ENCODE measurements around the gene TOM1L2. TPM values are rescaled to one million over a fixed set of nuclear protein-coding genes. Genes with fewer than 3 reads are reported as not detected.
A peak's percentile ranks its signal among the peaks of the same experiment; 100 is the strongest.

Gene TOM1L2
- total RNA-seq, 3 donors from 2014 or later: 67.8 to 101 (median 87.7) TPM

DNA sequence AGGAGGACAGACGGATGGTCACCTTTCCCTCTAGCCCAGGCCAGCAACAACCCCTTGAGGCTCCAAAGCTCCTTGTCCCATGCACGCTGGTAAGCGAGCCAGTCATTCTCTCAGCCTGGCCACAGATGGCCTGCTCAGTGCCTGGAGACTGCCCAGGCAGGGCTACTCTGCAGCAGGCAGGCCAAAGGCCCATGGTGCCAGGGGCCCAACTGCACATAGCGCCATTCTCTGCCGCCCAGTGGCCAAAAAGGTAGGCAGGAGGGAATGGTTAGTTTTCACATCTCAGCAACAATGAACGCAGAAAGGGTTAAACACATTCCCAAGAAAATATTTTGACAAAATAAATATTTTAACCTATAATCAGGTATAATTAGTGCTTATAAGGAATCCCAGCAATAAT lies 127.7 kb downstream of the TOM1L2 start:
- Histone ChIP-seq H3K36me3 (ENCODE audit: low read depth) (no peaks in the 10 kb centered on the region), H3K4me1 (ENCODE audit: low read depth) (peaks cover 25% of the 10 kb centered on the region), H3K9me3 (no peaks in the 10 kb centered on the region), H3K4me3 (no peak overlapping the region)
- ATAC-seq (no peak), DNase-seq (no peak)
- TF ChIP-seq, protein P1, sequence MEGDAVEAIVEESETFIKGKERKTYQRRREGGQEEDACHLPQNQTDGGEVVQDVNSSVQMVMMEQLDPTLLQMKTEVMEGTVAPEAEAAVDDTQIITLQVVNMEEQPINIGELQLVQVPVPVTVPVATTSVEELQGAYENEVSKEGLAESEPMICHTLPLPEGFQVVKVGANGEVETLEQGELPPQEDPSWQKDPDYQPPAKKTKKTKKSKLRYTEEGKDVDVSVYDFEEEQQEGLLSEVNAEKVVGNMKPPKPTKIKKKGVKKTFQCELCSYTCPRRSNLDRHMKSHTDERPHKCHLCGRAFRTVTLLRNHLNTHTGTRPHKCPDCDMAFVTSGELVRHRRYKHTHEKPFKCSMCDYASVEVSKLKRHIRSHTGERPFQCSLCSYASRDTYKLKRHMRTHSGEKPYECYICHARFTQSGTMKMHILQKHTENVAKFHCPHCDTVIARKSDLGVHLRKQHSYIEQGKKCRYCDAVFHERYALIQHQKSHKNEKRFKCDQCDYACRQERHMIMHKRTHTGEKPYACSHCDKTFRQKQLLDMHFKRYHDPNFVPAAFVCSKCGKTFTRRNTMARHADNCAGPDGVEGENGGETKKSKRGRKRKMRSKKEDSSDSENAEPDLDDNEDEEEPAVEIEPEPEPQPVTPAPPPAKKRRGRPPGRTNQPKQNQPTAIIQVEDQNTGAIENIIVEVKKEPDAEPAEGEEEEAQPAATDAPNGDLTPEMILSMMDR (IDR thresholded peaks at IDR 0.05): no peak
- intact Hi-C loops (cut with DNase I, micrococcal nuclease): loop anchor here in 1 of 2 donors (10.0 kb wide), 1 partner anchor 160 kb away; the partner anchor contains the start of gene RAI1

DNA sequence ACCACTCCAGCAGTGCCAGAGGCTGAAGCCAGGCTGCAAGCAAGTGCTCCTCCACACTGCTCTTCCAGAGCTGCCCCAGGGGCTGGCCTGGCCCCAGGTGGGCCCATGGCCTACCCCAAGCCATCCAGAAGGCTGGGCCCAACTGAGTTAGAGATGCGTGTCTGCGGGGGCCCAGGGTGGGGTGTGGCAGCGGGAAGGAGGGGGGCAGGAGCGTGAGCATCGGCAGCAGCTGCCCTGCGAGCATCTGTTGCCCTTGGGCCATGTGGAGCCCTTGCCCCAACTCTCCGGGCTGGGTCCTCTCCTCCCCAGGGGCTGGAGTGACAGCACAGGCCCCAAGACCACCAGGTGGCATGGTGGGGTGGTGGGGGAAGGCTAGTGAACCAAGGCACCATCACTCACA lies 128.1 kb downstream of the TOM1L2 start:
- ATAC-seq: no peak
- intact Hi-C loops (cut with DNase I, micrococcal nuclease): loop anchor here in 1 of 2 donors (10.0 kb wide), 1 partner anchor 159 kb away; the partner anchor contains the start of gene RAI1
- Histone ChIP-seq H3K4me1 (ENCODE audit: low read depth) (peaks cover 25% of the 10 kb centered on the region), H3K9me3 (no peaks in the 10 kb centered on the region), H3K4me3 (no peak overlapping the region), H3K36me3 (ENCODE audit: low read depth) (no peaks in the 10 kb centered on the region)
- TF ChIP-seq, protein P1 (IDR thresholded peaks at IDR 0.05): no peak
- DNase-seq: peak in 1 of 3 donors; percentile 4

DNA sequence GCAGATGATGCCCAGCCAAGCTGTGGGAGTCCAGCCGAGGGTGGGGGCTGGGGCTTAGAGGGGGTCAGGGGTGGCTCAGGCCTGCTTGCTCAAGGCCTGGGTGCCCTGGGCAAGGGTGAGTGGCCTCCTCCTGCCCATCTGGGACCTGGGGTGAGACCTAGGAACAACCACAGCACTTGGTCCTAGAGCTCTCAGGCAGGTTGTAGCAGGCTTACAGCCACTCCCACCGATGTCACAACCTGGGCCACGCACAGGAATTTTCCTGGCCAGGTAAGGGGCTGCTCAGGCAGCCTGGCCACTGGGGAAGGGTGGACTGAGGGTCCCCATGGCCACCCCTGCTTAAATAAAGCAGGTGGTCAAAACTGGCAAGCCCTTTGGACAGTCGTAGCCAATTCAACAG lies 129.1 kb downstream of the TOM1L2 start:
- Histone ChIP-seq H3K9me3 (no peaks in the 10 kb centered on the region), H3K4me3 (no peak overlapping the region), H3K36me3 (ENCODE audit: low read depth) (no peaks in the 10 kb centered on the region), H3K4me1 (ENCODE audit: low read depth) (peaks cover 32% of the 10 kb centered on the region)
- intact Hi-C loops (cut with DNase I, micrococcal nuclease): loop anchor here in 1 of 2 donors (10.0 kb wide), 1 partner anchor 158 kb away; the partner anchor contains the start of gene RAI1
- DNase-seq (peak in 1 of 3 donors; percentile 9), ATAC-seq (no peak)
- TF ChIP-seq, protein P1 (IDR thresholded peaks at IDR 0.05): no peak

DNA sequence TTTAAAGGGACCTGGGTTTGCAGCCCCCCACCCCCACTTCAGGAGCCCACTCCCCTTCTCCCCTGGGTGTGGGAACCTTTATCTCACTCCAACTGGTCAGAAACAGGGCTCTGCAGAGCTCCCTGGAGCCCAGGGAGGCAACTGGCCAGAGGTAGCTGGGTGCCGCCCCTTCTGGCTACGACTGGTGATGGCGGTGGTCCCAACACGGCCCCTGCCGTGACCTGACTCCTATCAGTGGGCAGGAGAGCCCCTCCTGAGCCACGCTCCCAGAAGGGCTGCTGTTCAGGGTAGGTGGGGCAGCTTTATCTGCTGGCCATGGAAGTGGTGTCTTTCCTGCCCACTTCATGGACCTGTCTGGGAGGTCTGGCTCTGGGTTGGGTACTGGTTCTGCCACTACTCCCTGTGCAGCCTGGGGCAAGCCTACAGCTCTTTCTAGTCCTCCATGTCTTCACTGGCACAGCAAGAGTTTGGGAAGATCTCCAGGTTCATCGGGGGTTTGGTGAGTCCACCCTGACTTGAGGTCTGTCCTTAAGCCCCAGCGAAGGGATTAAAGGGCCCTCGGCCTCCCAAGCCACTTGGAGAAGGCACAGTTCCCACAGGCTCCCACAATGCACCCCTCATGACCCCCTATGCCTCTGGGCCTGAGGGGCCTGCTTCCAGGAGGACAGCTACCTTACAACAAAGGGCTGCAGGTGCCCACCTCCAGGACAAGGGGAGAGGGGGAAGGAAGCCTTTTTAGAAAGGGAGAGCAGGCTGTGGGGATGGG lies 129.9 kb downstream of the TOM1L2 start:
- H3K4me1 ChIP-seq (ENCODE audit: low read depth): peaks cover 40% of the 10 kb centered on the region
- ATAC-seq: no peak

DNA sequence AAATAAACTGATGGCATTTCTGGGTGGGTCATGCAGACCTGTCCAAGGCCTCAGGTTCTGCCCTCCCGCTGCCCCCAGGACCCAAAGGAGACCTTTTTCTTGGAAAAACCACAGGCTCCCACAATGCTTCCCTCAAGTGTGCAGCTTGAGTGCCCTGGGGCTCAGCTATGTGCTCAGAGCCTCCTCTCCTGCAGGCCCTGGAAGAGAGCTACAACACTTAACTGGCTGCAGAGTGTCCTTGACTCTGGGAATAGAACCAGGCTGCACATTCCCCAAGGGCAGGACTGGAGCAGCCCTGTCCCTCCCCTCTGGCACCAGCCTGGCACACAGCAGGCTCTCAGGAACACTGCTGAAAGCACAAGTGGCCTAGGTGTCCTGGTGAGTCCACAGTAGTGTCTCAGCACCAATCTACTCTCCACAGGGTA lies 130.6 kb downstream of the TOM1L2 start:
- intact Hi-C loops (cut with DNase I, micrococcal nuclease): loop anchor here in 1 of 2 donors (10.0 kb wide), 1 partner anchor 157 kb away; the partner anchor contains the start of gene RAI1

More for the DNA sequence above, 129.9 kb downstream of the TOM1L2 start:
- Histone ChIP-seq H3K36me3 (ENCODE audit: low read depth) (no peaks in the 10 kb centered on the region), H3K4me3 (no peak overlapping the region), H3K9me3 (no peaks in the 10 kb centered on the region)
- peak in 2 of 3 donors; percentile 8 to 54 for DNase-seq
- TF ChIP-seq, protein P1 (IDR thresholded peaks at IDR 0.05): no peak
- intact Hi-C loops (cut with DNase I, micrococcal nuclease): loop anchor here in 1 of 2 donors (10.0 kb wide), 1 partner anchor 157 kb away; the partner anchor contains the start of gene RAI1

More for the DNA sequence above, 130.6 kb downstream of the TOM1L2 start:
- Histone ChIP-seq H3K9me3 (no peaks in the 10 kb centered on the region), H3K4me3 (no peak overlapping the region), H3K36me3 (ENCODE audit: low read depth) (no peaks in the 10 kb centered on the region), H3K4me1 (ENCODE audit: low read depth) (peaks cover 44% of the 10 kb centered on the region)
- TF ChIP-seq, protein P1 (IDR thresholded peaks at IDR 0.05): no peak
- ATAC-seq: no peak
- DNase-seq: no peak

All from mucosa of descending colon (tissue), 3 donors.